HG03469 (cell line): Measurements from ENCODE around the gene LITAFD.
"Not testable (repeated sequence)": the region's sequence is repeated elsewhere in the genome, so short reads cannot be mapped to it uniquely, and the experiment has no call there.

Experiments used
- ATAC-seq: cut with Tn5 transposase; IDR thresholded peaks from one replicate; pipeline ENCODE4 v1.9.1; 2021; ENCODE audit warnings: mild to moderate bottlenecking, moderate library complexity, moderate number of reproducible peaks; ENCODE audit not compliant: unreplicated experiment

Gene LITAFD

DNA sequence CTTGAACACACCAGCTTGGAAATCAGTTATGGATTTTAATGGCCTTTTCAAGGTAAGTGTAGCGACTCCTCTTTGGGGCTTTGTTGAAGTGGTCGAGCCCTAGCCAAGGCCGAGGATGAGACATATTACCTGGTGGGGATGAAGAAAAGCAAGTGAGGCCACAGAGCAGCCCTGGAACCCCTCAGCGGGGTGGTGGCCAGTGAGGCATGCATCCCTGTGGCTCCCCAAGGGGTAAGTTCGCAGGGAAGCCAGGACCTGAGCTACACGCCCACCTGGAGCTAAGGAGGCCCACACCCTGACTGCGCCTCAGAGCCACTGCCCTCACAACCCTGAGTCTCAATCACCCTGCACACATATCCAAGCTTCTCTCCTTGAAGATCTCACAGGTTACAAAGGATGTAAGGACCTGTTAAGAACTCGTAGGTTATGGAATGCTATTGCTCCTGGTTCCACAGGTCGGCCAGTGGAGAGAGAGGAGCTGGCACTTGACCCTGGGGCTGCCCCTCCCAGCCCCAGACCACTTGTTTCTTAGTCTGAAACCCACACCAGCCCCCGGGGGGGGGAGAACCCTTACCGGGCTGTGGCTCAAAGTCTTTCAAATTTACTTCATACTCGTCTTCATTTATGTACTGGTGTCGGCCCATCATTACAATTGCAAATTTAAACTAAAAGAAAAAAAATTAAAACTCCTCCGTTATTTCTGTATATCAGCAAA is 12.0 kb downstream of the LITAFD start:
- no peak for ATAC-seq

GRCh38 chr16:8894736-8895334 is 12.7 kb downstream of the LITAFD start:
- ATAC-seq, result no peak

GRCh38 chr16:8898660-8899318 is 16.6 kb downstream of the LITAFD start:
- no peak for ATAC-seq

DNA sequence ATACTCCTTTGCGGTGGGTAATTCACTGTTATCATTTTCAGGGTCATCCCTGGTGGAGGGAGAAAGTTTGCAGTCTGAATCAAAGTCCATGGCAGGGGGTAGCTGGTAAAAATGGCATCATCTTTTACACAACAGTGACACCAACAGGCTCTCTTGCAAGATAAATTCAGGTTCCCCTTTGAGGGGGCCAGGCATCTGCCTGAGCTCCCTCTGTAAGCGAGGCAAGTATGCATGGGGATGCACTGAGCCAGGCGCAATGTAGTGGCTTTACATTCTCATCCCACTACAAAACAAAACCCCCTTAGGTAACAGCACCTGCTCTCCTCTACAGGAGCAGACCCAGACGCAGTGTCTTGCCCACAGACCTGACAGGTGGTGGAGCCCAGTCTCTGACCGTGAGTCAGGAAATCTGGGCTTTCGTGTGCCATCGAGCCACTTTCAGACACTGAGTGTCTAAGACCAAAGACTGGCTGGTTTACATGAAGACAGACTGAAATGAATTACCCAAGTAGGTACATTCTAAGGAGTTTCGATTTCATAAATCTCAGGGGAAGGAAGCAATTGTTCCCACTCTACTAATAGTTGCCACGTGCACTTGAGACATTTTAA is 17.7 kb downstream of the LITAFD start:
- no peak for ATAC-seq

- no peak for ATAC-seq
Measured at GRCh38 chr16:8900343-8900742, 18.2 kb downstream of the LITAFD start.

DNA sequence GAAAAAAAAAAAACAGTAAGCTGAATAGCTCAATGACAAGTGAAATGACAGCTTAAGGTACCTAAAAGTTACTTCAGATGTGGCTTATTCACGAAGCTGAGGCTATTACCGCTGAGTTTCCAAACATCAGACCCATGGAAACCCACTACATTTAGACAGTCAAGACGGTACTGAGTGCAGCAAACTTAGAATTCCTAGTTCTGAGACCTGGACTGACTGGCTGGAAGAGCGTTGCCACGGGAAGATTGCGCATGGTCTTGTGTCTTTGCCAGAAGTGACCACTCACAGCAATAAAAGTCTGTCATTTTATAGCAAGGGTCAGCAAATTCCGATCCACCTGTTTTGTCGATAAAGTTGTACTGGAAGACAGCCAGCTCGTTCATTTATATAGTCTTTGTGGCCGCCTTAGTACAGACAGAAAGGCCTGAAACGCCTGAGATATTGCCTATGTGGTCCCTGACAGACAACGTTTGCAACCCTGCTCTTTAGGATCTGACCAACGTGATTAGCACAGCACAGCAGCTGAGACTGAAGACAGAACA is 19.2 kb downstream of the LITAFD start:
- no peak for ATAC-seq

DNA sequence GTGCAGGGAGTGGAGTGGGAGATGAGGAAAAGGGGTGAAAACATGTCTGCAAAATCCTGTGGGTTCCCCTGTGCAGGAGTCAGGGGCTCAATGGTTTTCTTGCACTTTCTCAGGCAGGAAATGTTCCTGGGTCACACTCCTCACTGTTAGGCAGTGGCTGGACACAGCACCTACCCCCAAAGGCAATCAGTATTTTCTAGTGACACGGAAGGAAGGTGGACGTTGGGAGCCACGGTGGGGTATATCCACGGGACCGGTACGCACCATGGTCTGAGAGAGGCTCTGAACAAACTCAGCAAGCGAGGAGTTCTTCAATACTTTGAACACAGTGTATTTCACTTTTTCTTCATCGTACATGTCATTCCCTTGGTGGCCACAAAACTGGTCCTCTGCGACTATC is 20.9 kb downstream of the LITAFD start:
- ATAC-seq, result no peak

DNA sequence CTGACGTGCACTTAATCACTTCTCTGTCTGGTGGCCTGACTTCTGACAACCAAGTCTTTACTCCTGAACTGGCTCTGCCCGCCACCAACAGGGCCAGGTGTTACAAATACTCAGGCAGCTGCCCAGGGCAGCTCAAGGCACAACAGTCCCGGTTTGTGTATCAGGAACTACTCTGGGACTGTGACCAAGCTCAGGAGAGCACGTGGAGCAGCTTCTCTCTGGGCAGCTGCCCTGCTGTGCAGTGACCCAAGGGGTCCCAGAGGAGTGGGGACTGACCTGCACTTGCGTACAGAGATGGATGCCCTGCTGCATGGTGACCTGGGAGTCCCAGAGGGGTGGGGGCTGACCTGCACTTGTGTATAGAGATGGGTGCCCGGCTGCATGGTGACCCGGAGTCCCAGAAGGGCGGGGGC is 21.9 kb downstream of the LITAFD start:
- no peak for ATAC-seq

GRCh38 chr16:8905168-8905762 is 23.1 kb downstream of the LITAFD start:
- no peak for ATAC-seq

GRCh38 chr16:8905795-8906591 is 23.8 kb downstream of the LITAFD start:
- no peak for ATAC-seq

DNA sequence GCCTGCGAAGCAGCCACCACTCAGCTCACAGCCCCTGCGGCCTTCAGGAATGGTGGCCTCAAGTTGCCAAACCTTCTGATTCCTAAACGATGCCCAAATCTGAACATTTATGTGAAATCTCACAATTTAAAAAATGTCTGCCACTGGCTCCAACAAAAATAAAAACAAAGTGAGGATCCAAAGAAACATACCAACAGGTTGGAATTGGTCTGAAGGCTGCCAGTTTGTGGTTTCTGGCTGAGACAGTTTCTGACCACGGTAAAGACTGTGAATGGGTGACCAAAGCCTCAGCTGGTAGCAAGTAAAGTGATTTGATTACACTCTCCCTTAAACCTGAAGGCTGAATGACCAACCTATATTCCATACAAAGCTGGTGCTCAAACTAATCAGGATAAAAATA is 24.9 kb downstream of the LITAFD start:
- no peak for ATAC-seq

DNA sequence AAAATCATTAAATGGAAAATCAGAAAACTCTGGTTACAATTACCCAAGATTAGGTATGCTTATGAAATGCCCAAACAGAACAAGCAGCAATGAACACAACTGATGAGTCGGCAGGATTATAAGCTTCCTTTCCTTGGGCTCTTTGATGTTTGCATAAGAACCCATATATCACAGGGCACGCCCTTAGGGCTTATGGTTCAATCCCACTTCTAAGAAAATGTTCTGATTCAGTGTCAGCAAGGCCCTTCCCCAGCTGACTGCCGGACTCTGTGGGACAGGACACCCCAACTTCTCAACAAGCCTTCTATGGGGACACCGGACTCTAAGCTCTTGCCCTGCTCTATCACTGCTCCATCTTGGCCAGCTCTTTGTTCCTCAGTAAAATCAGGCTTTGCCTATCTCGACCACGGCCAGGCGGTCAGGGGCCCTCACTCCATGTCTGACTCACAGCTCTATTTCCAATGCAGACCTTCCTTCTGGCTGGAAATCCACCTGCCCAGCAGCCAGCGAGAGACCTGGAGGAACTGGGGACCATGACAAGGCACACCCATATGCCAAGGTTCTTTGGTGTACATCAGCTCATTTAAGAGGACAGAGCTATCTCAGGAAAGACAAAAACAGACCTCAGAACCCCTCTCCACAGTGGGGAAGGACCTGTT is 26.8 kb downstream of the LITAFD start:
- no peak for ATAC-seq

GRCh38 chr16:8910811-8911210 is 28.7 kb downstream of the LITAFD start:
- no peak for ATAC-seq

DNA sequence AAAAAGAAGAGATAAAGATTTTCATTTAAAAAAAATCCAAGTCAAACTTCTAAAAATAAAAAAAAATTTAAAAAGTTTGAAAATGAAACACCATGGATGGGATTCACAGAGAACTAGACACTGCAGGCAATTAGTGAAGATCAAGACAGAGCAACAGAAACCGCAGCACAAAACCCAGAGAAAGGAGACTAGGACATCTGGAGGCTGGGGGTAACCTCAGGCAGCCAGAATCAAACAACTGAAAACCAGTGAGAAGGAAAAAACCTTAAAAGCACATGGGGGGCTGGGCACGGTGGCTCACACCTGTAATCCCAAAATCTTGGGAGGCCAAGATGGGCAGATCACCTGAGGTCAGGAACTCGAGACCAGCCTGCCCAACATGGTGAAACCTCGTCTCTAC is 30.6 kb downstream of the LITAFD start:
- no peak for ATAC-seq

DNA sequence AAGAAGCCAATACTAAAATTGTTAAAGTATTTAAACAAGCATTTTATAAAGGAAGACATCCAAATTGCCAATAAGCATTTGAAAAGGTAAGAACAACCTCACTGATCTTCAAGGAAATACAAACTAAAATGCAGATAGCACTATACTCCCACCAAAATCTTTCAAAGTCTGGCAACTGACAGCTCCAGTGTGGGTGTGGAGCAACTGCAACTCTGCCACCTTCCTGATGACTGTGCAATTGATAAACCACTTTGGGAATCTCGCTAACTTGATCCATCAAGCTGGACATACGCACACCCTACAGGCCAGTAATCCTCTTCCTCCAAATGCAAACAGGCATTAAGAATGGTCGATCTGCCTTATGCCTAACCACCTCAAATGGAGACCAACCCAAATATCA is 31.9 kb downstream of the LITAFD start:
- no peak for ATAC-seq

- no peak for ATAC-seq
Measured at GRCh38 chr16:8915722-8916301, 33.7 kb downstream of the LITAFD start.

DNA sequence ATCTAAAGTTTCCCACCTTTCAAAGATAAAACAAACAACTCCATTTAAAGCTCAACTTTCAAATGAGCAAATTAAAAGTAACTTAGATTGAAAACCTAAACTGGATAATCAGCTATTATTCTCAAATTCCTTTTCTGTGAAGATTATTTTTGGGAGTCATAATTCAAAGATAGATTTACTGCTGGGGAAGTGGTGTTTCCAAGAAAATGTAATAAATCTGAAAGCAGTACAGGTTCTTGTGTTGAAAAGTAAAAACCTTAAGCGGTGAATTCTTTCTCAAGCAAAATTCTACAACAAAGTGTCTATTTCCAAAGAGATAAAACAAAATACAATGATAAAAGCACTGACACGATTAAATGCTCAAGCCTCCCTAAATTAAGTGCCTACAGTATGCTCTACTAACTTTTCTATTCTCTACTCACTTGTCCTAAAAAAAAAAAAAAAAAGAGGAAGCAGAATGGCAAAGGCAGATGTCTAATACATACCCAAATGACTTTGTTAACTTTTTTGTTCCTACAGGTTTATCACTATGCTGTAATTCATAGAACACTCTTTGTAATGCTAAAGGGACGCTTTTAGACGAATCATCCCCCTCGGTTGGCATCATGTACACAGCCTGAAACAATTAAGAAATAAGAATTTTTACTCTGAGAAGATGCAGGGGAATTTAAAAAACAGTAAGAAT is 34.5 kb downstream of the LITAFD start:
- ATAC-seq, result no peak

- ATAC-seq, result not testable (repeated sequence)
Measured at GRCh38 chr16:8917336-8917735, 35.2 kb downstream of the LITAFD start.
